SH-SY5Y (cell line): Measurements from ENCODE around the gene ATP6V1D.

Experiments used
- GATA2 ChIP-seq: IDR thresholded peaks from 2 replicates; pipeline ENCODE4 v1.6.1; 2011; ENCODE audit warnings: mild to moderate bottlenecking, low read depth, low read length
- GATA3 ChIP-seq: IDR thresholded peaks from 2 replicates; pipeline ENCODE4 v1.6.1; 2011; ENCODE audit warnings: low read depth, mild to moderate bottlenecking, low read length, moderate library complexity

DNA sequence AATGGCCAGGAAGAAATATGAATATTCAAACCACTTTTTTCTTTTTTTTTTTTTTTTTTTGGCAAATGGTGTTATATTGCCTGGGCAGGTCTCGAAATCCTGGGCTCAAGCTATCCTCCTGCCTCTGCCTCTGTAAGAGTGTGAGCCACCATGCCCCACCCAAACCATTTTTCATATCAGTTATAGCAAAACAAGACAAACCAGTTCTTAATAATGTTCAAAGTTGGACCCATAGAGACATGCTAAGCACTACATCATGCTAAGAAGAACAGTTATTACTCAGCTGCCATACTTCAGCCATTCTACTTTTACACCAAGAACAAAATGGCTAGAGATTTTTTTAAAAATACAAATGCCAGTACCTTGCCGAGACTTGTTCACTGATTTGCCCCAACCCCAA, 26.0 kb upstream of the ATP6V1D start:
- TF ChIP-seq GATA2 (no peak), GATA3 (no peak)
